ENCODE data around the gene PAM.
A peak's percentile ranks its signal among the peaks of the same experiment; 100 is the strongest.

The PAM gene

GRCh38 chr5:102927007-102927406 is 171.9 kb downstream of the PAM start:
- DNase-seq (ENCODE audit: insufficient read length, low spot score) (no peak), FAIRE-seq (no peak)

- DNase-seq (ENCODE audit: insufficient read length, low spot score) = no peak
- FAIRE-seq = no peak
Measured at GRCh38 chr5:102930244-102930643, 175.1 kb downstream of the PAM start.

- no peak for FAIRE-seq
Measured at GRCh38 chr5:102931085-102931725, 176.1 kb downstream of the PAM start.

GRCh38 chr5:102932781-102933180 is 177.7 kb downstream of the PAM start:
- DNase-seq (ENCODE audit: insufficient read length, low spot score) (no peak), FAIRE-seq (no peak)

More at GRCh38 chr5:102931085-102931725, 176.1 kb downstream of the PAM start:
- no peak for DNase-seq (ENCODE audit: insufficient read length, low spot score)

GRCh38 chr5:102933316-102933715 is 178.2 kb downstream of the PAM start:
- FAIRE-seq (no peak), DNase-seq (ENCODE audit: insufficient read length, low spot score) (no peak)

- FAIRE-seq (no peak), DNase-seq (ENCODE audit: insufficient read length, low spot score) (no peak)
Measured at GRCh38 chr5:102933721-102934459, 178.8 kb downstream of the PAM start.

GRCh38 chr5:102937894-102938293 is 182.8 kb downstream of the PAM start:
- DNase-seq (ENCODE audit: insufficient read length, low spot score) = no peak
- FAIRE-seq = no peak

GRCh38 chr5:102941111-102941510 is 186.0 kb downstream of the PAM start:
- FAIRE-seq (no peak), DNase-seq (ENCODE audit: insufficient read length, low spot score) (no peak)

- DNase-seq (ENCODE audit: insufficient read length, low spot score) = no peak
- FAIRE-seq = no peak
Measured at GRCh38 chr5:102946414-102946813, 191.3 kb downstream of the PAM start.

GRCh38 chr5:102946971-102947370 is 191.9 kb downstream of the PAM start:
- peak; percentile 42 for FAIRE-seq

GRCh38 chr5:102955488-102955887 is 200.4 kb downstream of the PAM start:
- no peak for FAIRE-seq

More at GRCh38 chr5:102946971-102947370, 191.9 kb downstream of the PAM start:
- DNase-seq (ENCODE audit: insufficient read length, low spot score) = no peak

GRCh38 chr5:102956599-102956998 is 201.5 kb downstream of the PAM start:
- no peak for FAIRE-seq

More at GRCh38 chr5:102955488-102955887, 200.4 kb downstream of the PAM start:
- DNase-seq (ENCODE audit: insufficient read length, low spot score) = no peak

GRCh38 chr5:102957141-102957540 is 202.0 kb downstream of the PAM start:
- DNase-seq (ENCODE audit: insufficient read length, low spot score) = no peak
- no peak for FAIRE-seq

More at GRCh38 chr5:102956599-102956998, 201.5 kb downstream of the PAM start:
- no peak for DNase-seq (ENCODE audit: insufficient read length, low spot score)

- no peak for FAIRE-seq
- no peak for DNase-seq (ENCODE audit: insufficient read length, low spot score)
Measured at GRCh38 chr5:102958481-102959011, 203.4 kb downstream of the PAM start.

GRCh38 chr5:102959055-102959454 is 203.9 kb downstream of the PAM start:
- FAIRE-seq = no peak
- peak; percentile 45 for DNase-seq (ENCODE audit: insufficient read length, low spot score)

- DNase-seq (ENCODE audit: insufficient read length, low spot score) (no peak), FAIRE-seq (no peak)
Measured at GRCh38 chr5:102961671-102962070, 206.6 kb downstream of the PAM start.

- FAIRE-seq (no peak), DNase-seq (ENCODE audit: insufficient read length, low spot score) (no peak)
Measured at GRCh38 chr5:102965653-102966052, 210.5 kb downstream of the PAM start.

GRCh38 chr5:102969641-102970040 is 214.5 kb downstream of the PAM start:
- FAIRE-seq (no peak), DNase-seq (ENCODE audit: insufficient read length, low spot score) (no peak)

- DNase-seq (ENCODE audit: insufficient read length, low spot score) = peak; percentile 32
- FAIRE-seq = no peak
Measured at GRCh38 chr5:102971676-102972293, 216.7 kb downstream of the PAM start.

- FAIRE-seq (no peak), DNase-seq (ENCODE audit: insufficient read length, low spot score) (no peak)
Measured at GRCh38 chr5:102974177-102974576, 219.1 kb downstream of the PAM start.

GRCh38 chr5:102975045-102975444 is 219.9 kb downstream of the PAM start:
- FAIRE-seq (no peak), DNase-seq (ENCODE audit: insufficient read length, low spot score) (no peak)
